HUES6 (cell line): Measurements from ENCODE around the gene BMPR1B.

Source experiments
- H3K27ac ChIP-seq: 2 replicates; pipeline ENCODE4 v1.7.0; 2013; ENCODE audit warnings: low read depth, mild to moderate bottlenecking, low read length, inconsistent platforms
- H3K27me3 ChIP-seq: 2 replicates; pipeline ENCODE4 v1.6.1; 2013; ENCODE audit warnings: low read length; ENCODE audit not compliant: control insufficient read depth, insufficient read depth
- H3K36me3 ChIP-seq: 2 replicates; pipeline ENCODE4 v1.6.1; 2013; ENCODE audit warnings: low read length; ENCODE audit not compliant: control insufficient read depth, insufficient read depth
- H3K4me1 ChIP-seq: 2 replicates; pipeline ENCODE4 v1.6.1; 2013; ENCODE audit warnings: low read length; ENCODE audit not compliant: control insufficient read depth, insufficient read depth
- H3K4me3 ChIP-seq: 2 replicates; pipeline ENCODE4 v1.5.1; 2013; ENCODE audit warnings: low read depth, low read length
- H3K9ac ChIP-seq: one replicate; pipeline ENCODE4 v1.6.1; 2013; ENCODE audit warnings: mild to moderate bottlenecking, low read length
- H3K9me3 ChIP-seq: 2 replicates; pipeline ENCODE4 v1.6.1; 2013; ENCODE audit warnings: low read depth, low read length; ENCODE audit not compliant: control insufficient read depth, insufficient read depth

Gene BMPR1B

DNA sequence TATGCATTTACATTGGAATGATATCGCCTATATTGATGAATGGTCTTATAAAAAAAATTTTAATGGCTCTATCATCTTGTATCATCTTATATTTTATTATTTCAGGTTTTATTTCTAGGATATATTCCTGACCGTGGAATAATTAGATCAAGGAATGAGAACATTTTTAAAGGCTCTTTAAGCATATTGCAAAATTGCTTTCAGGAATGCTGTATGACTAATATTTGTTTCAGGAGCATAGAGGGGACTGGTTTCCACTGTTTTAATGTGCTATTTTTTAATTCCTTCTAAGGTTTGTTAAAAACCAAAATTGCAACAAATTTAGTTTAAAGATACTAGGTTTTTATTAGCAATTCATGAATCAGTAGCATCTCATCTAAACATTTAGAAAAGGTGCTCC, 120.2 kb downstream of the BMPR1B start:
- Histone ChIP-seq H3K9ac (no peak overlapping the region), H3K27me3 (no peaks in the 10 kb centered on the region), H3K27ac (no peak overlapping the region), H3K9me3 (no peaks in the 10 kb centered on the region), H3K36me3 (no peaks in the 10 kb centered on the region), H3K4me1 (no peaks in the 10 kb centered on the region), H3K4me3 (no peak overlapping the region)

DNA sequence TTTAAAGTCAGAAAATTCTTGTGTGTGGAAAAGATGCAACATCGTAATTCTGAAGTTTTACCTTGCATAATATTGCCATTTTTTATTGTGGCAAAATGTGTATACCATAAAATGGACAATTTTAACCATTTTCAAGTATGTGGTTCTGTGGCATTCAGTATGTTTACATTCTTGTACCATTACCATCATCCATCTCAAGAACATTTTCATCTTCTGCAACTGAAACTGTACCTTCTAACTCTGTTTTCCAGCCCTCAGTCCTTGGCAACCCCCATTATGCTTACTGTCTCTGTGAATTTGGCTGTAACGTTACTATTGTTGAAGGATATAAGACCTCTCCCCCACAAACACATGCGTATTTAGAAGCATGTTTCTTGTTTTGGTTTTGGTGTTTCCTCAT, 123.2 kb downstream of the BMPR1B start:
- Histone ChIP-seq H3K27me3 (no peaks in the 10 kb centered on the region), H3K27ac (no peak overlapping the region), H3K9ac (no peak overlapping the region), H3K4me1 (no peaks in the 10 kb centered on the region), H3K9me3 (no peaks in the 10 kb centered on the region), H3K4me3 (no peak overlapping the region), H3K36me3 (no peaks in the 10 kb centered on the region)

DNA sequence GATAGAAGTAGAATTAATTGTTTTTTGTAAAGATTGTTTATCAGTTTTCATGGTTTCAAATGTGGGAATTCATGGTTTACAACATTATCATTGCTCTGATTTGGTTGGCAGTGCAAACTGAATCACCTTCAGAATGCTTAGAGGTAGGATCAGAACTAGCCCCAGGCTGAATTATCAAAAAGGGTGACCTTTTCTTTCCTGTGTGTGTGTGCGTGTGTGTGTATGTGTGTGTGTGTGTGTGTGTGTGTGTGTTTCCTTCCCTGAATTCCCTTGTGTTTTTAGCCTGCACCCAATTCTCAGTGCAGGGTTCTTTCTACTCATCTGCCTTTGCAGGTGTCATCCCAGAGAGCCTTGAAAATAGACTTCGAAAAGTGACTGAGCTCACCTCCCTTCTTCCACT, 125.0 kb downstream of the BMPR1B start:
- no peak overlapping the region for H3K9ac ChIP-seq
- H3K36me3 ChIP-seq: no peaks in the 10 kb centered on the region
- H3K9me3 ChIP-seq: no peaks in the 10 kb centered on the region
- H3K27ac ChIP-seq: no peak overlapping the region
- no peaks in the 10 kb centered on the region for H3K27me3 ChIP-seq
- H3K4me3 ChIP-seq: no peak overlapping the region
- no peaks in the 10 kb centered on the region for H3K4me1 ChIP-seq

DNA sequence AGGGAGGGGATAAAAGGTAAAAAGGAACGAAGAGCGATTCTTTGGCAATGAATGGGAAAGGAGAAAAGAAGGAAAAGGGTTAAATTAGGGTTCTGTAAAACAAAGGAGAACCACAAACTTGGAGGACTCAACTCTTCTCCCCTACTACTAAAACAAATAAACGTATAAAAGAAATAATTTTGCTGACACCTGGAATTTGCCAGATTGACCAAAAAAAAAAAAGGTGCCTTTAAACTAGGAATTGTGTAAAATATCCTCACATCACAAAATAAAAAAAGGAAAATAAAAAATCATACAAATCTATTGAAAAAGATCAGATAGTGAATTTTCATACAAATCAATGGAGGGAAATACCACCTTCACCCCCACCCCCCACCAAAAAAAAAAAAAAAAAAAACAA, 129.3 kb downstream of the BMPR1B start:
- Histone ChIP-seq H3K9me3 (peaks cover 4% of the 10 kb centered on the region), H3K4me3 (no peak overlapping the region), H3K27ac (no peak overlapping the region), H3K4me1 (peaks cover 8% of the 10 kb centered on the region; the same call in 1 of the 2 replicates), H3K9ac (no peak overlapping the region), H3K36me3 (no peaks in the 10 kb centered on the region), H3K27me3 (no peaks in the 10 kb centered on the region)

DNA sequence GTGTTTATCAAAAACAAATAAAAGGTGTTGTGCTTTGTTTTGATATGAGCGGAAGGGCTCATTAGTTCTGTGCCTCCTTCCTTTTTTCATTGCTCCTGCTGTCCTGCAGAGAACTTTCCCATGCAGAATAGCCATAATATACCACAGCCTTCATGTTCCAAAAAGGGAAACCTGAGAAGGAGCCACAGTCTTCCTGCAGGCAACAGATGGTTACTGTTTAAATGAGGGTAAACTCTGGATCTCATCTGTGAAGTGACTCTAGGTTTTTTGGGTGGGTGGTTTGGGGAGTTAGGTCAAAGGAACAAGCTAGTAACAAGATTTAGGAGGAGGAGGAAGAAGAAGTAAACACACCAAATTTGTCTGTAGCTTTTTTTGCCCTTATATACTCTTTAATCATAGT, 131.8 kb downstream of the BMPR1B start:
- peaks cover 4% of the 10 kb centered on the region for H3K9me3 ChIP-seq
- H3K4me1 ChIP-seq: peaks cover 8% of the 10 kb centered on the region; the same call in 1 of the 2 replicates
- H3K4me3 ChIP-seq: no peak overlapping the region
- 0 out of 2 replicates have a peak overlapping the region, but pooled peaks have one; percentile 4 for H3K27ac ChIP-seq
- no peaks in the 10 kb centered on the region for H3K27me3 ChIP-seq
- H3K36me3 ChIP-seq: no peaks in the 10 kb centered on the region
- no peak overlapping the region for H3K9ac ChIP-seq

DNA sequence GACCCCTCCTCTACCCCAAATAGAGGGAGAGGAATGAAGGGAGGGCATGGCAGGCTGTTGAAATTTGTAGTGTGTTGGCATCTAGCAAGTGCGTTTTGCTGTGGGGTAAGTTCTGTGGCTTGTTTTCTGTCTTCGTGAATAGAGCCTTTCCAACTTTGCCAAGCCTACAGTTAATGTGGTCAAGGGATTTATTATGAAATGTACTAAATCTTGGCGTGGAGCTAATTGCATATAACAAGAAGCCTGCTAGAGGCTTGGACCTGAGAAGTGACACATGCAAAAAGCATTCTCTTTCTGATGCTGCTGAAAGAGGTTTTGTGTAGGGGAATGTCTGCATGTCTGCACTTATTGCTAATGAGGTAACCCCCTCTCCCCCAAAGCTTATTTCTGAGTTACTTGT, 132.2 kb downstream of the BMPR1B start:
- Histone ChIP-seq H3K4me3 (no peak overlapping the region), H3K36me3 (no peaks in the 10 kb centered on the region), H3K4me1 (peaks cover 8% of the 10 kb centered on the region; the same call in 1 of the 2 replicates), H3K27me3 (no peaks in the 10 kb centered on the region), H3K9me3 (peaks cover 4% of the 10 kb centered on the region), H3K9ac (no peak overlapping the region), H3K27ac (0 out of 2 replicates have a peak overlapping the region, but pooled peaks have one; percentile 4)

DNA sequence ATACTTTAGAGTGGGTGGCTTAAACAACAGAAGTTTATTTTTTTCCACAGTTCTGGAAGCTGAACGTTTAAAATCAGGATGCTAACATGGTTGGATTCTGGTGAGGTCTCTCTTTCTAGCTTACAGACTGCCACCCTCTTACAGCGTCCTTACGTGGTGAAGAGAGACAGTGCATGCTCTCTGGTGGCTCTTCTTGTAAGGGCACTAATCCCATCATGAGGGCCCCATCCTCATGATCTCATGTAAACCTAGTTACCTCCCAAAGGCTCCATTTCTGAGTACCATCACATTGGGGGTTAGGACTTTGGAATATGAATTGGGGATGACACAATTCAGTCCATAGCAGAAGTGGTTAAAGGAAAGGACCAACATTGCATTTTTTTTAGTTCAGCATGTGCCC, 132.8 kb downstream of the BMPR1B start:
- no peak overlapping the region for H3K4me3 ChIP-seq

DNA sequence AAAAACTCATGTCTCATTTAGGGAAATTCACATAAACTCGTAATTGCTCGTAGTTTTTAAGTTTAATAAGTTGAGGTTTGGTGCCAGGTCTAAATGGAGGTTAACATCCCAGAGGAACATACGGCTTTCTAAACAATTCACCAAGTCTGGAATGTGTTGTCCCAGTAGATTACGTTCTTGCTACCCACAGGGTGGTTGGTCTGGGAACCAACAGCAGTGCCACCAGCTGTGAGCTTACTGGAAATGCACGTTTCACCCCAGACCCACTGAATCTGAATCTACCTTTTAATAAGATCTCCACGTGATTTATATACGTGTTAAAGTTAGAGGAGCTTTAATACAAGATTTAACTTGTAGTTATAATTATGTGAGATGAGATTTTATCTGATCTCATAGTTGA, 134.3 kb downstream of the BMPR1B start:
- Histone ChIP-seq H3K9ac (no peak overlapping the region), H3K27me3 (no peaks in the 10 kb centered on the region), H3K36me3 (no peaks in the 10 kb centered on the region), H3K27ac (no peak overlapping the region), H3K9me3 (peaks cover 4% of the 10 kb centered on the region), H3K4me3 (no peak overlapping the region), H3K4me1 (peaks cover 13% of the 10 kb centered on the region)

More for the DNA sequence above, 132.8 kb downstream of the BMPR1B start:
- Histone ChIP-seq H3K4me1 (peaks cover 8% of the 10 kb centered on the region; the same call in 1 of the 2 replicates), H3K27me3 (no peaks in the 10 kb centered on the region), H3K27ac (no peak overlapping the region), H3K9ac (no peak overlapping the region), H3K9me3 (peaks cover 4% of the 10 kb centered on the region), H3K36me3 (no peaks in the 10 kb centered on the region)

DNA sequence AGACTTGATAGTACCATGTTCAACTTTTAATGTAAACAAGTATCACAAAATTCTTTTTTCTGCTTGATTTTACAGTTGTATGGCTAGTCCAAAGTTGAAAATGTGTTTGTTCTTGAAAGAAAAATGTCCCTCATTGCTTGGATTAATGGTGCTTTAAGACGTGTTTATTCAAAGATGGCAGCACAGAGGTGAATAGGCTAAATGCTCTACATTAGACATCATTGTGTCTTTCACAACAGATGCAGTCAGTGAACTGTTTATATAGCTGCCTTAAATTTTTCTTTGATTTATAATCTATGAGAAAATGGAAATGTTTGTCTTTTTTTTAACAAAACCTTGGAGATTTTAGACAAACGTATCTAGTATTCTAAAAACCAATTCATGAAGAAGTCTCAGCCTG, 137.3 kb downstream of the BMPR1B start:
- H3K4me3 ChIP-seq: no peak overlapping the region
- H3K27me3 ChIP-seq: no peaks in the 10 kb centered on the region
- H3K36me3 ChIP-seq: no peaks in the 10 kb centered on the region
- no peak overlapping the region for H3K9ac ChIP-seq
- H3K9me3 ChIP-seq: peaks cover 4% of the 10 kb centered on the region
- peaks cover 9% of the 10 kb centered on the region for H3K4me1 ChIP-seq
- no peak overlapping the region for H3K27ac ChIP-seq

DNA sequence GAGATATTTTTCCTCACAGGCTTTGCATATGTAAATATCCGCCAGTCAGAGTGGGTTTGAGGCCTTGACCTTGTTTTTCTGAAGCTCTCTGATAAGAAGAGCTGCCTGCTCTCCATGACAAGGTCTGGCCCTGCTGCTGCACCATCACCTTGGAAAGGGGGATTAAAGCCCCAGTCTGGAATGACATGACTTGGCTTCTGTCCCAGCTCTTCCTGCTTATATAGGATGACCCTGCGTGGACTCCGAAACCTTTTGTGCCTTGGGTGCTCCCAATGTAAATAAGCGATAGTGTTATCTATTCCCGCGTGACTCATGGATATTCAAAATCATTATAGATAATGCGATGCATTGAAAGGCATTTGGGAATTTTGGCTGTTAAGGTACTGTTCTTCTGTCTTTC, 139.3 kb downstream of the BMPR1B start:
- Histone ChIP-seq H3K9me3 (no peaks in the 10 kb centered on the region), H3K27me3 (no peaks in the 10 kb centered on the region), H3K4me1 (peaks cover 9% of the 10 kb centered on the region), H3K36me3 (no peaks in the 10 kb centered on the region), H3K27ac (no peak overlapping the region), H3K4me3 (no peak overlapping the region), H3K9ac (no peak overlapping the region)

DNA sequence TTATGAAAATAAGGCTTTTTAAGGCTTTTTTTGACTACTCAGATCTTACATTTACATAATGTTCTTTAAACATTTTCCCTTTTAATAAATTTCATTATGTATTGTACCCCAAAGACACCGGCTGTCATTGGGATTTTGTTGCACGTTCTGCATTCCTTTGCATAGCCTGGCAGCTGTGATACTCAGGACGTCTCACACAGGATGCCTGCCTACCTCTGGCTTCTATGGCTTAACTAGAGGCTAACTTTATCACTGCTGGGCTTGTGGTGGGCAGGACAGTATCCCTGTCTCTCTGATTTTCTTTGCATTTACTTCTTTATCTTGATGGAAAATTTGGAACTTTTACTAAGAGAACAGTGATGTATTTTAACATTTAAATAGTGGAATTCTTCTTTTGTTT, 147.8 kb downstream of the BMPR1B start:
- H3K36me3 ChIP-seq: no peaks in the 10 kb centered on the region
- peaks cover 4% of the 10 kb centered on the region; the same call in 1 of the 2 replicates for H3K4me1 ChIP-seq
- H3K27me3 ChIP-seq: no peaks in the 10 kb centered on the region
- no peak overlapping the region for H3K27ac ChIP-seq
- H3K9me3 ChIP-seq: no peaks in the 10 kb centered on the region
- H3K9ac ChIP-seq: no peak overlapping the region
- H3K4me3 ChIP-seq: no peak overlapping the region

DNA sequence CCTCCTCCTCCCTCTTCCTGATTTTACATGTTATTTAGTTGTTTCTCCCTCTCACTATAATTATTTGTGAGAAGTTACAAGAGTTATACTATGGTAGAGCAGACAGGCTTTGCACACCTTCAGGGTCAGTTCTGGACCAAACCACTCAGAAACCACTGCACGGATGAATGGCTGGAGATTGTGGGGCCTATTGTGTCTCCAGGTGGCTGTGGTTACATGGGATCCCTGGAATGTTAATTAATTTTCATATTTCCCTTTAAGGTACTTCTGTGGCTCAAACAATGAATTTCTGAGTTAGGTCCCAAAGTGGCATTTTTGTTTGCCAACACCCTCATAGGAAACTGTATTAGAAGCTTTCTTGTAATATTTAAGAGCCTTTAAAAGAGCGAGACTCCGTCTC, 151.9 kb downstream of the BMPR1B start:
- Histone ChIP-seq H3K9ac (no peak overlapping the region), H3K4me3 (no peak overlapping the region), H3K9me3 (no peaks in the 10 kb centered on the region), H3K27me3 (no peaks in the 10 kb centered on the region), H3K4me1 (peaks cover 4% of the 10 kb centered on the region; the same call in 1 of the 2 replicates), H3K27ac (no peak overlapping the region), H3K36me3 (no peaks in the 10 kb centered on the region)
